HG02763 (cell line): ENCODE results near the gene MYO5B.

Source experiments
- ATAC-seq: cut with Tn5 transposase; IDR thresholded peaks from one replicate; pipeline ENCODE4 v1.9.1; 2021; ENCODE audit warnings: mild to moderate bottlenecking, moderate library complexity; ENCODE audit not compliant: unreplicated experiment

The MYO5B gene

GRCh38 chr18:49863769-49864621, 331.0 kb downstream of the MYO5B start:
- ATAC-seq: no peak

- no peak for ATAC-seq
Measured at GRCh38 chr18:49862656-49863385, 332.1 kb downstream of the MYO5B start.

- no peak for ATAC-seq
Measured at GRCh38 chr18:49861659-49862058, 333.3 kb downstream of the MYO5B start.

- ATAC-seq: no peak
Measured at GRCh38 chr18:49859725-49860124, 335.2 kb downstream of the MYO5B start.

GRCh38 chr18:49859021-49859359, 336.0 kb downstream of the MYO5B start:
- no peak for ATAC-seq

- ATAC-seq: no peak
Measured at GRCh38 chr18:49858309-49859020, 336.5 kb downstream of the MYO5B start.

GRCh38 chr18:49857708-49858107, 337.2 kb downstream of the MYO5B start:
- ATAC-seq: no peak

GRCh38 chr18:49856496-49856895, 338.5 kb downstream of the MYO5B start:
- ATAC-seq: no peak

GRCh38 chr18:49855711-49856415, 339.1 kb downstream of the MYO5B start:
- no peak for ATAC-seq

GRCh38 chr18:49854681-49855080, 340.3 kb downstream of the MYO5B start:
- ATAC-seq: no peak

- ATAC-seq: no peak
Measured at GRCh38 chr18:49853436-49853835, 341.5 kb downstream of the MYO5B start.

- ATAC-seq: no peak
Measured at GRCh38 chr18:49853011-49853410, 341.9 kb downstream of the MYO5B start.

- no peak for ATAC-seq
Measured at GRCh38 chr18:49851624-49852023, 343.3 kb downstream of the MYO5B start.

- no peak for ATAC-seq
Measured at GRCh38 chr18:49850636-49851035, 344.3 kb downstream of the MYO5B start.

GRCh38 chr18:49849331-49850217, 345.4 kb downstream of the MYO5B start:
- ATAC-seq: no peak

- ATAC-seq: no peak
Measured at GRCh38 chr18:49848115-49848514, 346.8 kb downstream of the MYO5B start.

GRCh38 chr18:49847524-49847923, 347.4 kb downstream of the MYO5B start:
- ATAC-seq: no peak

- no peak for ATAC-seq
Measured at GRCh38 chr18:49846718-49847470, 348.1 kb downstream of the MYO5B start.

GRCh38 chr18:49846361-49846662, 348.6 kb downstream of the MYO5B start:
- no peak for ATAC-seq
